Activated naive CD4-positive, alpha-beta T cell treated with anti-CD3 and anti-CD28 coated beads for 36 hours (primary cell): Measurements from ENCODE around the gene MAP2K7. TPM values are rescaled to one million over a fixed set of nuclear protein-coding genes. Genes with fewer than 3 reads are reported as not detected.
"Not testable (repeated sequence)": the region's sequence is repeated elsewhere in the genome, so short reads cannot be mapped to it uniquely, and the experiment has no call there.

Source experiments
- CTCF ChIA-PET: fragments of 350-600 bp; sonication (Branson Sonifier 250); formaldehyde crosslinking; loops from one replicate; lab custom pipeline; 2021; ENCODE audit warnings: antibody characterized with exemption; lab: Charles Lee
- DNase-seq: peaks from one replicate; pipeline ENCODE4 v3.0.0-alpha.2; 2020
- H3K27ac Mint-ChIP-seq: one replicate; pipeline ENCODE4 v1.8.0; 2021; ENCODE audit warnings: mild to moderate bottlenecking, mixed read lengths
- H3K27me3 Mint-ChIP-seq: one replicate; pipeline ENCODE4 v1.8.0; 2021; ENCODE audit warnings: low read depth, mixed read lengths
- H3K36me3 Mint-ChIP-seq: one replicate; pipeline ENCODE4 v1.8.0; 2021; ENCODE audit warnings: low read depth, mixed read lengths
- H3K4me1 Mint-ChIP-seq: one replicate; pipeline ENCODE4 v1.8.0; 2021; ENCODE audit warnings: low read depth, mixed read lengths
- H3K4me3 Mint-ChIP-seq: one replicate; pipeline ENCODE4 v1.8.0; 2021; ENCODE audit warnings: mild to moderate bottlenecking, moderate library complexity, mixed read lengths
- H3K9me3 Mint-ChIP-seq: one replicate; pipeline ENCODE4 v1.8.0; 2021; ENCODE audit warnings: mixed read lengths
- intact Hi-C: fragments of 100-400 bp; cut with micrococcal nuclease; formaldehyde crosslinking; loops from one replicate; pipeline ENCODE4 v1.15.1; 2023
- total RNA-seq, 2 experiments: library from RNA; stranded (reverse); gene quantifications; one replicate each; pipeline ENCODE4 v1.2.3, GENCODE V29; 2021

The MAP2K7 gene
- total RNA-seq, 2 experiments from 2014 or later: 39.1 to 39.8 TPM

GRCh38 chr19:7913652-7914051 lies 10.0 kb downstream of the MAP2K7 start:
- intact Hi-C loops: no loop called here
- H3K4me1 Mint-ChIP-seq: peaks cover 15% of the 10 kb centered on the region
- DNase-seq: no peak
- H3K27me3 Mint-ChIP-seq: peaks cover 24% of the 10 kb centered on the region
- no peak overlapping the region for H3K4me3 Mint-ChIP-seq
- no peak overlapping the region for H3K27ac Mint-ChIP-seq
- CTCF ChIA-PET: no interaction called here
- H3K36me3 Mint-ChIP-seq: peaks cover 12% of the 10 kb centered on the region
- no peaks in the 10 kb centered on the region for H3K9me3 Mint-ChIP-seq

GRCh38 chr19:7914099-7914498 lies 10.4 kb downstream of the MAP2K7 start:
- intact Hi-C loops: no loop called here
- Mint-ChIP-seq H3K4me1 (peaks cover 15% of the 10 kb centered on the region), H3K27me3 (peaks cover 24% of the 10 kb centered on the region), H3K36me3 (peaks cover 12% of the 10 kb centered on the region), H3K9me3 (no peaks in the 10 kb centered on the region), H3K4me3 (no peak overlapping the region), H3K27ac (no peak overlapping the region)
- no peak for DNase-seq
- CTCF ChIA-PET: no interaction called here

- intact Hi-C loops: no loop called here
- peaks cover 12% of the 10 kb centered on the region for H3K36me3 Mint-ChIP-seq
- no peaks in the 10 kb centered on the region for H3K9me3 Mint-ChIP-seq
- no peak for DNase-seq
- no peak within 1 kb of the TSS for H3K27ac Mint-ChIP-seq
- H3K27me3 Mint-ChIP-seq: peaks cover 24% of the 10 kb centered on the region
- H3K4me1 Mint-ChIP-seq: peaks cover 18% of the 10 kb centered on the region
- CTCF ChIA-PET: no interaction called here
- H3K4me3 Mint-ChIP-seq: peak within 1 kb of the TSS; percentile 33
Observed at GRCh38 chr19:7914598-7915045, 10.9 kb downstream of the MAP2K7 start, which contains the start of gene TGFBR3L. TSS of gene TGFBR3L (plus strand) at chr19:7914830.

GRCh38 chr19:7915250-7916102 lies 11.8 kb downstream of the MAP2K7 start:
- peaks cover 27% of the 10 kb centered on the region for H3K27me3 Mint-ChIP-seq
- H3K4me1 Mint-ChIP-seq: peaks cover 24% of the 10 kb centered on the region
- H3K27ac Mint-ChIP-seq: no peak overlapping the region
- intact Hi-C loops: no loop called here
- CTCF ChIA-PET: interaction anchor here (0.9 kb wide), 2 partner anchors 12 to 28 kb away, joined by 3 read pairs; partner anchors contain the start of genes MAP2K7 and TIMM44
- H3K9me3 Mint-ChIP-seq: no peaks in the 10 kb centered on the region
- H3K4me3 Mint-ChIP-seq: peak overlapping the region; percentile 34
- no peak for DNase-seq
- H3K36me3 Mint-ChIP-seq: peaks cover 9% of the 10 kb centered on the region

GRCh38 chr19:7916103-7916954 lies 12.7 kb downstream of the MAP2K7 start:
- no peaks in the 10 kb centered on the region for H3K9me3 Mint-ChIP-seq
- no peak overlapping the region for H3K27ac Mint-ChIP-seq
- peaks cover 29% of the 10 kb centered on the region for H3K4me1 Mint-ChIP-seq
- H3K4me3 Mint-ChIP-seq: peak overlapping the region; percentile 72
- intact Hi-C loops: no loop called here
- peaks cover 6% of the 10 kb centered on the region for H3K36me3 Mint-ChIP-seq
- H3K27me3 Mint-ChIP-seq: peaks cover 27% of the 10 kb centered on the region
- DNase-seq: peak; percentile 80
- CTCF ChIA-PET: interaction anchor here (0.9 to 2.4 kb wide), 4 partner anchors 13 to 47 kb away, joined by 3 to 7 read pairs (median 4); partner anchors contain the start of genes MAP2K7 and TIMM44

GRCh38 chr19:7916955-7917266 lies 13.2 kb downstream of the MAP2K7 start:
- no peak for DNase-seq
- CTCF ChIA-PET: interaction anchor here (1.1 to 2.4 kb wide), 3 partner anchors 13 to 48 kb away, joined by 3 to 7 read pairs (median 6); partner anchors contain the start of genes MAP2K7 and TIMM44
- H3K27ac Mint-ChIP-seq: no peak overlapping the region
- H3K36me3 Mint-ChIP-seq: peaks cover 5% of the 10 kb centered on the region
- no peaks in the 10 kb centered on the region for H3K9me3 Mint-ChIP-seq
- intact Hi-C loops: no loop called here
- peaks cover 27% of the 10 kb centered on the region for H3K27me3 Mint-ChIP-seq
- H3K4me3 Mint-ChIP-seq: peak overlapping the region; percentile 72
- H3K4me1 Mint-ChIP-seq: peaks cover 32% of the 10 kb centered on the region

- H3K27me3 Mint-ChIP-seq: peaks cover 27% of the 10 kb centered on the region
- H3K4me3 Mint-ChIP-seq: peak overlapping the region; percentile 72
- intact Hi-C loops: no loop called here
- peak; percentile 68 for DNase-seq
- H3K27ac Mint-ChIP-seq: no peak overlapping the region
- CTCF ChIA-PET: interaction anchor here (0.6 to 2.4 kb wide), 5 partner anchors 14 to 48 kb away, joined by 3 to 7 read pairs (median 3); partner anchors contain the start of genes MAP2K7 and TIMM44
- peaks cover 35% of the 10 kb centered on the region for H3K4me1 Mint-ChIP-seq
- peaks cover 2% of the 10 kb centered on the region for H3K36me3 Mint-ChIP-seq
- H3K9me3 Mint-ChIP-seq: no peaks in the 10 kb centered on the region
Observed at GRCh38 chr19:7917267-7918061, 13.8 kb downstream of the MAP2K7 start.

- CTCF ChIA-PET: interaction anchor here (0.6 to 2.4 kb wide), 5 partner anchors 14 to 49 kb away, joined by 3 to 7 read pairs (median 3); partner anchors contain the start of genes MAP2K7 and TIMM44
- DNase-seq, intact Hi-C loops, H3K36me3 Mint-ChIP-seq, H3K9me3 Mint-ChIP-seq, H3K27ac Mint-ChIP-seq: not testable (repeated sequence)
- peak overlapping the region; percentile 42 for H3K4me3 Mint-ChIP-seq
- peaks cover 27% of the 10 kb centered on the region for H3K27me3 Mint-ChIP-seq
- H3K4me1 Mint-ChIP-seq: peaks cover 35% of the 10 kb centered on the region
Observed at GRCh38 chr19:7918062-7918614, 14.5 kb downstream of the MAP2K7 start.

- H3K4me3 Mint-ChIP-seq: peak overlapping the region; percentile 81
- peaks cover 27% of the 10 kb centered on the region for H3K27me3 Mint-ChIP-seq
- peaks cover 35% of the 10 kb centered on the region for H3K4me1 Mint-ChIP-seq
- H3K27ac Mint-ChIP-seq: no peak overlapping the region
- H3K36me3 Mint-ChIP-seq: no peaks in the 10 kb centered on the region
- DNase-seq: no peak
- no peaks in the 10 kb centered on the region for H3K9me3 Mint-ChIP-seq
- intact Hi-C loops: no loop called here
- CTCF ChIA-PET: interaction anchor here (1.4 to 2.4 kb wide), 3 partner anchors 25 to 50 kb away, joined by 7 to 12 read pairs (median 8); partner anchors contain the start of gene TIMM44
Observed at GRCh38 chr19:7918615-7919421, 15.1 kb downstream of the MAP2K7 start.

GRCh38 chr19:7919610-7920518 lies 16.2 kb downstream of the MAP2K7 start, which contains the start of gene SNAPC2:
TSS of gene SNAPC2 (plus strand) at chr19:7920338. CDS start at chr19:7920367, 29 bp downstream.
- Mint-ChIP-seq H3K27ac (peak within 1 kb of the TSS; percentile 73), H3K9me3 (no peaks in the 10 kb centered on the region), H3K36me3 (no peaks in the 10 kb centered on the region), H3K4me1 (peaks cover 38% of the 10 kb centered on the region), H3K27me3 (peaks cover 25% of the 10 kb centered on the region), H3K4me3 (peak within 1 kb of the TSS; percentile 81)
- intact Hi-C loops: loop anchor here (1.0 to 2.0 kb wide), 7 partner anchors 17 to 401 kb away; partner anchors contain the start of genes MAP2K7, NDUFA7, RPS28 and TIMM44
- CTCF ChIA-PET: interaction anchor here (0.7 to 2.4 kb wide), 7 partner anchors 10 to 352 kb away, joined by 3 to 12 read pairs (median 4); partner anchors contain the start of genes TIMM44 and TRAPPC5
- DNase-seq: peak; percentile 96
